ENCODE data around the gene FXR1.

FXR1 gene

DNA sequence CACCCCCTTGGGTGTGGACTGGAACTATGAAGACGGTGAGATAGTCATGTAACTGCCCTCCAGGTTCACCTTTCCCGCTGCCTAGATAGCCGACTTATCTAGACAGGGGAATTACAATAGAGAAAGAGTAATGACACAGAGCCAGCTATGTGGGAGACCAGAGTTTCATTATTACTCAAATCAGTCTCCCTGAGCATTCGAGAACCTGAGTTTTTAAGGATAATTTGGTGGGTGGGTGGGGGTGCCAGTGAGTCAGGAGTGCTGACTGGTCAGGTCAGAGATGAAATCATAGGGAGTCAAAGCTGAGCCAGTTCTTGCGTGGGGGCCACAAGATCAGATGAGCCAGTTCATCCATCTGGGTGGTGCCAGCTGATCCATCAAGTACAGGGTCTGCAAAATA, 96.8 kb downstream of the FXR1 start:
- no peak for FAIRE-seq

DNA sequence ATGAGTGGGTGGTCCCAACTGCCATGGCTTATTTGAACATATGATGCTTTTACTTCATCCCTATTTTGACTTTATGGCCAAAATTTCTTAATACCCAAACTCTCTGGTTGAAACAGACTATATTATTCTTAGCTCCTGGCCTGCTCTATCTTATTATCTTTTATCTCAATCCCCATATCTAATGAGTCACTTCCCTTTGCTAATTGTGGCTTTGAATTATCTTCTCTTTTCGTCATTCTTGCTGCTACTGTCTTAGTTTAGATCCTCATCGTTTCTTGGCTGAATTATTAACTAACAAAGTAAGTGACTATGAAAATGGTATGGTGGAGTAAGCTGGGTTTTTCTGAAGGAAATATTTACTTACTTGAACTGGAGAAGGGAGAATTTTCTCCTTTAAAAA, 105.2 kb downstream of the FXR1 start:
- FAIRE-seq = no peak

DNA sequence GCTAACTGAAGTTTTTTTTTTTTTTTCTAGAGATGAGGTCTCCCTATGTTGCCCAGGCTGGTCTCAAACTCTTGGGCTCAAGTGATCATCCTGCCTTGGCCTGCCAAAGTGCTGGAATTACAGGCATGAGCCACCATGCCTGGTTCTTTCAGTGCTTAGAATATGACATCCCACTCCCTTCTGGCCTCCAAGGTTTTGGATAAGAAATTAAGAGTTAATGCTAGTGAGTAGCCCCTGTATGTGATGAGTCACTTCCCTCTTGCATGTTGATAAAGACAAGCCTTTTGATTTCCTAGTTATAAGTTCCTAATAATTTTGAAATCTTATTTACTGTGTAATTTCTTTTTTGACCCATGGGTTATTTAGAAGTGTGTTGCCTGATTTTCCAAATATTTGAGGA, 112.7 kb downstream of the FXR1 start:
- no peak for FAIRE-seq

DNA sequence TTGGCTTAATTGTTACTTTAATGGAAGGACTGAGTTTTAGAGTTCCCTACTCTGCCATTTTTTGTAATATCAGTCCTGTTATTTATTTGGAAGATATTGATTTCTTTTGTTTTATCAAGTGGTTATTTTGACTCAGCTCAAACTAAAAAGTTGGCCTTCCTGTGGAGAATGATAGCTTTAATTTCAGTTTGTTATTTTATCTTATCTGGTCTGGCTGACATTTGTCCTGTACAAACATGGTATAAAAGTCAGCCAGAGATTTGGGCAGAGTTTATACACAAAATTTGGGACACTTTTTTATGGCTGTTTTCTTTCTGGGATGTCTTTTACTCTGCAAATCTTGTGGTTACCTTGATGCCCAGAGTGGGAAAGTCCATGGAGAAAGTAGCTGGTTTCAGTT, 118.5 kb downstream of the FXR1 start:
- no peak for FAIRE-seq

Measured in islet of Langerhans (tissue), 1 donor.